Measurements from ENCODE around the gene UTP14C. TPM values are rescaled to one million over a fixed set of nuclear protein-coding genes. Genes with fewer than 3 reads are reported as not detected.

UTP14C gene
- total RNA-seq, 1 experiment from 2014 or later: 11.2 TPM

- DNase-seq (ENCODE audit: low read depth, low spot score) (no peak), ATAC-seq (no peak)
- Histone ChIP-seq H3K4me1 (ENCODE audit: control insufficient read depth, insufficient read depth, low read length) (no peaks in the 10 kb centered on the region), H3K4me3 (ENCODE audit: low read depth in 2 of 2, low read length in 2 of 2) (no peak overlapping the region), H3K27ac (ENCODE audit: low read length) (no peak overlapping the region), H3K36me3 (ENCODE audit: control insufficient read depth, insufficient read depth, low read length) (no peaks in the 10 kb centered on the region), H3K9me3 (ENCODE audit: control insufficient read depth, insufficient read depth, low read depth, low read length) (no peaks in the 10 kb centered on the region), H3K27me3 (ENCODE audit: control insufficient read depth, insufficient read depth, low read length) (no peaks in the 10 kb centered on the region)
- BruUV-seq (replicated peaks): no TSS peak
- in situ Hi-C loops (cut with HindIII; ENCODE audit: low pct_unique_long_range_greater_than_20kb, low sequenced_read_pairs): no loop called here
- ChIA-PET CTCF (no interaction called here), POLR2A (no interaction called here)
- intact Hi-C loops (cut with micrococcal nuclease; ENCODE audit: unreplicated experiment): no loop called here
- no peak for TF ChIP-seq REST (IDR thresholded peaks at IDR 0.05; ENCODE audit: insufficient read depth in 1 of 2, low read depth in 2 of 2, low read length in 1 of 2)
- TF ChIP-seq CTCF (IDR thresholded peaks at IDR 0.05): no peak
- no peak for TF ChIP-seq SIN3A (IDR thresholded peaks at IDR 0.05; ENCODE audit: borderline replicate concordance, insufficient read depth, low read depth, low read length)
- no peak for TF ChIP-seq POLR2AphosphoS5 (IDR thresholded peaks at IDR 0.05; ENCODE audit: low read depth, low read length)
- TF ChIP-seq TCF7L2 (IDR thresholded peaks at IDR 0.05; ENCODE audit: low read depth, low read length): no peak
Measured at GRCh38 chr13:52048516-52048915, 24.0 kb downstream of the UTP14C start.

- intact Hi-C loops (cut with micrococcal nuclease; ENCODE audit: unreplicated experiment) (no loop called here), in situ Hi-C loops (cut with HindIII; ENCODE audit: low pct_unique_long_range_greater_than_20kb, low sequenced_read_pairs) (no loop called here)
- Histone ChIP-seq H3K27me3 (ENCODE audit: control insufficient read depth, insufficient read depth, low read length) (no peaks in the 10 kb centered on the region), H3K4me1 (ENCODE audit: control insufficient read depth, insufficient read depth, low read length) (no peaks in the 10 kb centered on the region), H3K36me3 (ENCODE audit: control insufficient read depth, insufficient read depth, low read length) (no peaks in the 10 kb centered on the region), H3K4me3 (ENCODE audit: low read depth in 2 of 2, low read length in 2 of 2) (no peak overlapping the region), H3K27ac (ENCODE audit: low read length) (no peak overlapping the region), H3K9me3 (ENCODE audit: control insufficient read depth, insufficient read depth, low read depth, low read length) (no peaks in the 10 kb centered on the region)
- no peak for DNase-seq (ENCODE audit: low read depth, low spot score)
- no peak for ATAC-seq
- TF ChIP-seq CTCF (IDR thresholded peaks at IDR 0.05) (no peak), TCF7L2 (IDR thresholded peaks at IDR 0.05; ENCODE audit: low read depth, low read length) (no peak)
- BruUV-seq (replicated peaks): no TSS peak
- ChIA-PET POLR2A (no interaction called here), CTCF (interaction anchor here (0.6 kb wide), 1 partner anchor 8 kb away, joined by 5 read pairs; no protein-coding TSS in a partner anchor)
Measured at GRCh38 chr13:52051400-52051799, 26.9 kb downstream of the UTP14C start.

GRCh38 chr13:52053460-52053859, 29.0 kb downstream of the UTP14C start:
- ATAC-seq (no peak), DNase-seq (ENCODE audit: low read depth, low spot score) (no peak)
- TF ChIP-seq CTCF (IDR thresholded peaks at IDR 0.05) (no peak), POLR2AphosphoS5 (IDR thresholded peaks at IDR 0.05; ENCODE audit: low read depth, low read length) (no peak), REST (IDR thresholded peaks at IDR 0.05; ENCODE audit: insufficient read depth in 1 of 2, low read depth in 2 of 2, low read length in 1 of 2) (no peak), SIN3A (IDR thresholded peaks at IDR 0.05; ENCODE audit: borderline replicate concordance, insufficient read depth, low read depth, low read length) (no peak), TCF7L2 (IDR thresholded peaks at IDR 0.05; ENCODE audit: low read depth, low read length) (no peak)
- in situ Hi-C loops (cut with HindIII; ENCODE audit: low pct_unique_long_range_greater_than_20kb, low sequenced_read_pairs) (no loop called here), intact Hi-C loops (cut with micrococcal nuclease; ENCODE audit: unreplicated experiment) (no loop called here)
- Histone ChIP-seq H3K4me3 (ENCODE audit: low read depth in 2 of 2, low read length in 2 of 2) (no peak overlapping the region), H3K36me3 (ENCODE audit: control insufficient read depth, insufficient read depth, low read length) (no peaks in the 10 kb centered on the region), H3K9me3 (ENCODE audit: control insufficient read depth, insufficient read depth, low read depth, low read length) (no peaks in the 10 kb centered on the region), H3K27me3 (ENCODE audit: control insufficient read depth, insufficient read depth, low read length) (no peaks in the 10 kb centered on the region), H3K27ac (ENCODE audit: low read length) (no peak overlapping the region), H3K4me1 (ENCODE audit: control insufficient read depth, insufficient read depth, low read length) (no peaks in the 10 kb centered on the region)
- ChIA-PET POLR2A (no interaction called here), CTCF (no interaction called here)
- no TSS peak for BruUV-seq (replicated peaks)

Measured in Panc1 (cell line).